Stimulated activated CD4-positive, alpha-beta T cell treated with anti-CD3 and anti-CD28 coated beads, Interleukin-15, amount 100 ng/mL, for 1 hour (primary cell): ENCODE results near the gene OR5D18.
"Not testable (repeated sequence)": the region's sequence is repeated elsewhere in the genome, so short reads cannot be mapped to it uniquely, and the experiment has no call there.

Source experiments
- DNase-seq, 2 donors: peaks; one replicate each; pipeline ENCODE4 v3.0.0-alpha.2; 2020; ENCODE audit warnings: low read depth in 1 of 2, low spot score in 1 of 2

OR5D18 gene

DNA sequence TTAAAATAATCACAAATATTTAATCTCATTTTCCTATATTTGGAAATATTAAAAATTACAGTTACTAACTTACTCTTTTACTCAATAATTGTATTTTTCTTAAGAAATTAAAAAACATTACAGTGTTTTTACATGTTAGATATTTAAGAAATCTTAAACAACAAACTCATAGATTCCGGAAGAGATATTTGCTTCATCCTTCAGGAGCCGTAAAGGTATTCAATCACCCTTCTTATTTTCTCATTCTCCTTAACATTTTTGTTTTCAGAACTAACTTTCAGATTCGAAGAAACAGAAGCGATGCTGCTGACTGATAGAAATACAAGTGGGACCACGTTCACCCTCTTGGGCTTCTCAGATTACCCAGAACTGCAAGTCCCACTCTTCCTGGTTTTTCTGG, at the start of gene OR5D18:
OR5D18 (plus strand) TSS at position 301 of the 400 bp plus-strand sequence; CDS start at position 301, 0 bp downstream.
- DNase-seq: no peak

DNA sequence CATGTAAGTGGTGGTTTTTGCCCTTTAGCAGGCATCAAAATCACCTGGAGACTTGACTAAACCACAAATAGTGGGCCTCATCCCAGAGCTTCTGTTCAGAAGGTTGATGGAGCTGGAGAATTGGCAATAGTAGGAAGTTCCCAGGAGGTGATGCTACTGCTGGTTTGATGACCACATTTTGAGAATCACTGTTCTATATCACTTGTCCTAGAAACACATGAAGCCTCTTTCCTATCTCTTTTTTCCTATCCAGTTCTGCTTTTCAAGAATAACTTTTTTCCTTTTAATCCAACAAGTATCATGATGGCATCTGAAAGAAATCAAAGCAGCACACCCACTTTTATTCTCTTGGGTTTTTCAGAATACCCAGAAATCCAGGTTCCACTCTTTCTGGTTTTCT, 46.3 kb upstream of the OR5D18 start, which contains the start of gene OR5D13:
OR5D13 (plus strand) TSS at position 301 of the 400 bp plus-strand sequence; CDS start at position 301, 0 bp downstream.
- DNase-seq: no peak

DNA sequence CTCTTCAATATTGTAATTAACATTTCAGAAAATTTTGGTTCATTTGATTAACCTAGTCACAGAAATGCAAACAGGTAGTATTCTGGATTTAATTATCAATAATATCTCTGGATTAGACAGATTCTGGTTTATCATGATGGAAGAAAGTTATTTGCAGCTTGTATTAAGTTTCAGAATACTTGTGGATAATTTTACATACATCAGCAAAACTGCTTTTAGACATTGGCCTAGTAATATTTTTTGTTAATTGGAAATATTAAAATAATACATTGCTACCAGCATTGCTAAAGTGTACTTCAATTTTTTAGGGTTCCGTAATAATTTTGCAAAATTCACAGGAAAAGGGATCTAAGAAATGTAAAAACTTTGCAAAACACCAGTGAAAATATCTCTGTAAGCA, 27.8 kb upstream of the OR5D18 start:
- no peak for DNase-seq

DNA sequence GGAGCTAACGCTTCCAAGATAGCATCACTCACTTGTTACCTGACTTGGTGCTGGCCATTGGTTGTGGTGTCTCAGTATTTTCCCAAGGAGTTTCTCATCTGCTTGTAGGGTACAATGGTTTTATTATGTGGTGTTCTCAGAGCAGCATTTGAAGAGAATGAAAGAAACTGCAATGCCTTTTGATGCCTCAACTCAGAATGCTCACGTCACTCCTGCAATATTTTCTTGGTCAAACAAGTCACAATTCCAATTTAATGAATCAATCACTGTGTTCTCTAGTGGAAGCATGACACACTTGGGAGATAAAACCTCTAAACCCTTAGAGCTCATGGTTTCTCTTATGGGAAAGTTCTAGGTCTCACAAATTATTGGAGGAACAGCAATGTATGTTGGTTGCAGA, 26.1 kb upstream of the OR5D18 start:
- no peak for DNase-seq

DNA sequence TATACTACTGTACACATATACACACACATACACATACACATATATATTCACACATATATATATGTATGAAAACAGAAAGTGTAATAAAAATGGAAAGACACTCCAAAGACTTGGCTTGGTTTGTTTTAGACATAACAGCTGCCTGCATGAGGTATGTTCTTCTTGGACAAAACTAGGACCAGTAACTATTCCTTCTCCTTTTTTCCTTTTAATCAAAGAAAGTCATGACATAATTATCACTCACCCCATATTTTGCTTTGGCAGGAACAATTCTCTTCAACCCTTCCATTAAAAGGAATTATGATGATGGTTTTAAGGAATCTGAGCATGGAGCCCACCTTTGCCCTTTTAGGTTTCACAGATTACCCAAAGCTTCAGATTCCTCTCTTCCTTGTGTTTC, 24.2 kb upstream of the OR5D18 start, which contains the start of gene OR5D14:
OR5D14 (plus strand) TSS at position 301 of the 400 bp plus-strand sequence; CDS start at position 301, 0 bp downstream.
- no peak for DNase-seq

DNA sequence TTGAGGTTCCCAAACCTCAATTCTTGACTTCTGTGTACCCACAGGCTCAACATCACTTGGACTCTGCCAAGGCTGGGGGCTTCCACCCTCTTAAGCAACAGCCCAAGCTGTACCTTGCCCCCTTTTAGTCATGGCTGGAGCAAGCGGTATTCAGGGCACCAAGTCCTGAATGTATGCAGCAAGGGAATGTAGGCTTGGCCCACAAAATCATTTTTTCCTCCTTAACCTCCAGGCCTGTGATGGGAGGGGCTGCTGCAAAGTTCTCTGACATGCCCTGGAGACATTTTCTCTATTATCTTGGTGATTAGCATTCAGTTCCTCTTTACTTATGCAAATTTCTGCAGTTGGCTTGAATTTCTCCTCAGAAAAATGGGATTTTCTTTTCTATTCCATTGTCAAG, 13.2 kb upstream of the OR5D18 start:
- DNase-seq: no peak

DNA sequence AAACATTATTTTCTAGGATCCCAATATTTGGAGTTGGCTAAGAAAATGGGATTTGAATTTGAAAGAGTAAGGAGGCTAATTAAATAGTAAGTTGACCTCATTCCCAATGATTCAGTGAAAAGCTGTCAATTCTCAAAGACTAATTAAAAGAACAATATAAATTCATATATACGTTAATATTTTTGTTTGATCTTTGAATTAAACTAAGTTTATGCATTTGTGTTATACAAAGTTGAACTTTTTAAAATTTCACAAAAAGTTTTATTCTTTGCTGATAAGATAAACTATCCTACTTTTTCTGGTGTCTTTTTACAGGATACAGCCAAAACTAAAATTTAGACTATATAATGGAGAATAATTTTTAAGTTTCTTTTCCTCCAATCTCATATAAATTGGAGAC, 8.4 kb upstream of the OR5D18 start, which contains the start of gene OR5L1:
OR5L1 (plus strand) TSS at position 301 of the 400 bp plus-strand sequence. CDS start 100 bp downstream, outside the sequence.
- no peak for DNase-seq

DNA sequence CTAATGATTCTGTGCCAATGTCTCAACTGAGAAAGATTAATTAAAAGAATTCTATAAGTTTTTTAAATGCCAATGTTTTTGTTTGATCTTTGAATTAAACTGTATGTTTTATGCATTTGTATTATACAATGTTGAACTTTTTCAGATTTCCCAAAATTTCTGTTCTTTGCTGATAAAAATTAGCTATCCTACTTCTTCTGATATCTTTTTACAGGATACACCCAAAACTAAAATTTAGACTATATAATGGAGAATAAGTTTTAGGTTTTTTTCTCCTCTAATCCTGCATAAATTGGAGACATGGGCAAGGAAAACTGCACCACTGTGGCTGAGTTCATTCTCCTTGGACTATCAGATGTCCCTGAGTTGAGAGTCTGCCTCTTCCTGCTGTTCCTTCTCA, 7.5 kb downstream of the OR5D18 start, which contains the start of gene OR5L2:
OR5L2 (plus strand) TSS at position 301 of the 400 bp plus-strand sequence; CDS start at position 301, 0 bp downstream.
- DNase-seq: no peak

DNA sequence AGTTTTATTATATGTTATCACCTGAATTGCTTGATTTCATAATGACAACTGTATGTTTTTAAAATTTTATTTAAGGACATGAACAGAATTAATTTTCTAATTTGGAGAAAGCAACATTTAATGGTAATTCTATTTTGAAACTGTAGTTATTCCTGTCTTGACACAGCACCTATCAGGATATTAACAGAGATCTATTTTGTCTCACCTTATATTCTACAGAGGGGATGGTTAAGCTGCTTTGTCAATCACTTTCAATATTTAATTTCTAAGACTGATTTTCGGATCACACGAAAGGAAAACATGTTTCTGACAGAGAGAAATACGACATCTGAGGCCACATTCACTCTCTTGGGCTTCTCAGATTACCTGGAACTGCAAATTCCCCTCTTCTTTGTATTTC, 19.0 kb downstream of the OR5D18 start, which contains the start of gene OR5D16:
OR5D16 (plus strand) TSS at position 301 of the 400 bp plus-strand sequence; CDS start at position 301, 0 bp downstream.
- DNase-seq: no peak

DNA sequence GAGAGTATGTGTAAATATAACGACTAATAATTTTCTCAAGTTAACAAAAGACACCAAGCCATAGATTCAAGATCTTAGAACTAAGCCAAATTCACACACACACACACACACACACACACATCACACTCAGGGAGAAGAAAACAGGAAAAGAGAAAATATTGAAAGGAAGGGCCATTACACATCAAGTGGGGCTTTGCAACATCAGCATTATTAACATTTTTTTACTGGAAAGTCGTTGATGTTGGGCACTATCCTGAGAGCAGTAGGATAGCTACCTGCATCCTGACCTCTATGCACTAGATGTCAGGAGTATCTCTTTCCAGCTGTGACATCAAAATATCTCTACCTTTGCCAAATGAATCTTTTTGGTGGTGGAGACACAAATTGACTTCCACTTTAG, 28.0 kb downstream of the OR5D18 start:
- no peak for DNase-seq

DNA sequence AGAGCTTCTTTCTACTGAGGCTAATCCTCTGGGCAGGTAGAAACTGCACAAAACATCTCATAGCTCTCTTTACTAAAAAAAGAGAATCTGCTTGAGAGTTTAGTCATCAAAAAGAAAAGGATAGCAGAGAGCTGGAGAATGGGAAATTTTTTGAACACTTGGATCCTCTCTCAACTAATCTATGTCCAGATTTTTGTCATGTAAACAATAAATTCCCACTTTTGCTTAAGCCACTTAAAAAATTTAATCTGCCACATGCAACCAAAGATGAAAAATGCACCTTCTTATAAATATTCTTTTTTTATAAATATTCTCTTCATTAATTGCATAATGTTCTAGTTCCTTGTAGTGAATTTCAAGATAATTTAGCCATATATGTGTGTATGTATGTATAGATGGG, 29.6 kb downstream of the OR5D18 start:
- no peak for DNase-seq

DNA sequence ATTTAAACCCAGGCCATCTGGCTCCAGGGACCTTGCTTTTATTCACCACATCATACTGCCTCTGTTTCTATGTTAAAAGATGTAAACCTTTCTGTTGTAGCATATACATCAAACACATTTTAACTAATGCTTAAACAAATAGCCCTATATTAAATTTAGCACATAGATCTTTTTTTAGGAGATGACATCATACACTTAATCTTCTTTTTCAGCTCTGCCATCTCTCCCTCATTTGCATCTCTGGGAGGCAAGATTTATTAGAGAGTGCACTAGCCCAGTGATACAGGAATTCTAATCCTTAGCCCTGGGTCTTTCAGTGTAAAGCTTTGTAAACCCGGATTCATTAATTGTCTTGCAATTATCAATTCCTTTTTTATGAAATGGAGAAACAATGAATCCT, 32.7 kb downstream of the OR5D18 start:
- no peak for DNase-seq

DNA sequence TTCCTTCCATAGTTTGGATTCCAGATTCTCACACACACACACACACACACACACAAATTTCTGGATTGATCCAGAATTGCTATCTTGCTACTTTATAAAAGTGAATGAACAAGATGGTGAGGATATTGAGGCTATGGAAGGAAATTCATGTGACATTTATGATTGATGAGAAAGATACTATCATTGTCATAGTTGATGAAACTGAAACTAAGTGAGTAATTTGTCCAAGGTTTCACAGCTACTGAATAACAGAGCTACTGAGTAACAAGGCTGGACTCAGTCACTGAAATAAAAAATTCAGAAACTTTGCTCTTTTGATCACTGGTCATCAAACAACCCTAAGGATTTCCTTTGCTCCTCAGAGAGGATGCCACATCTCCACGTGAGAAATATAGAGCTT, 35.3 kb downstream of the OR5D18 start:
- no peak for DNase-seq

DNA sequence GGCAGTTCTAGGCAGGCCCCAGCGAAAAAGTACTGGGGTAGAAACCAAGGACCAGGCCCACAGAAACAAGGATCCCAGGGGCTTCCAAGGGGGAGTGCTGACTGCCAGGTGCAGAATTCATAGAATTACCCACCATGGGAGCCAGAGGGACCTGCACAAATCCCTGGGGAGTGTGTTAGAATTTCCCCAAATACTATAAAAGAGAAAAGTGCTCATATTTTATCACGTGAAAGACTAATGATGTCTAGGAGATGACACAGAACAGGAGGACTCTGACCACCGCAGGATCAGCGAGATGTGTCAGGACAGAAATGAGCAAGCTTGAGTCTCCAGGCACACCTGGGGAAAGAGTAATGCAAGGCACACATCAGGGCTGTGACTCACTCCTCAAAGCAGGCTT, 47.9 kb downstream of the OR5D18 start:
- not testable (repeated sequence) for DNase-seq
